Raji (cell line): ENCODE data around the gene CCDC97.

Source experiments
- POLR2A ChIP-seq: IDR thresholded peaks from 2 replicates; pipeline ENCODE4 v1.6.1; 2011; ENCODE audit warnings: low read depth, low read length, control low read depth; ENCODE audit not compliant: insufficient read depth

CCDC97 gene

DNA sequence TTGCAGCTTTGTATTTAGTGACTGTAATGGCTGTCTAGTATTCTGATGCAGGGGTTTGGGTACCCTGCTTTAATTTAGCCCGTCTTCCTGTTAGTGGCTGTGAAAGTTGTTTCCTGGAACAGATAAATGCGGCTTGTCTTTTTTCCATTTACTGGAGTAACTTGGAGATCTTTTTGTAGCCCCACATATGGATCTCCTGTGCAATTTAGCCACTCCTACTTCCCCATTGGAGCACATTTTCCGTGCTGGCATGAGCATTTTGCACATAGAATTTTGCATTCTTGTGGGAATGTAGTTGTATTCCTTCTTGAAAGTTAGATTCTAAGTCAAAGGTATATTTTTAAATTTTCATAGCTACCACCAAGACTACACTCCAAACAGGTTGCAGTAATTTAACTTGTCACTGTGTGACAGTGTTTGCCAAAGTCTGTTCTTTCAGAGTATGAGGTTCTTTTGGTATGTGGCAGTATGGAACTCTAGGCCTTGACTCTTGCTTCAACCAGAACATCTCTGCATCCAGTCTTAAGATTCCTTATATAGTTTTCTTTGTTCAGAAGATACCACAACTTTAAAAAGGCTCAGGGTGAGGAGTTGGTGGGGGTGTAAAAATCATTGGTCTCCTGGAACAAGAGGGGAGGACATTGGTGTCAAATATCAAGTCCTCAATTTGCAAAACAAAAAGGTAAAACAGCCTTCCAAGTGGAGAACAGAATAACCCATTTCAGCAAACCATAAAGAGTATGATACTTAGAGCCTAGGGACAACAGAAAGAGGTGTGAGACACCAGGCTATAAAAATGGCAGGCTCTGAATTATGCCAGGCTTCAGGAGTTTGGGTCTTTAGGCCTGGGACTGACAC, 21.1 kb upstream of the CCDC97 start:
- no peak for TF ChIP-seq POLR2A

DNA sequence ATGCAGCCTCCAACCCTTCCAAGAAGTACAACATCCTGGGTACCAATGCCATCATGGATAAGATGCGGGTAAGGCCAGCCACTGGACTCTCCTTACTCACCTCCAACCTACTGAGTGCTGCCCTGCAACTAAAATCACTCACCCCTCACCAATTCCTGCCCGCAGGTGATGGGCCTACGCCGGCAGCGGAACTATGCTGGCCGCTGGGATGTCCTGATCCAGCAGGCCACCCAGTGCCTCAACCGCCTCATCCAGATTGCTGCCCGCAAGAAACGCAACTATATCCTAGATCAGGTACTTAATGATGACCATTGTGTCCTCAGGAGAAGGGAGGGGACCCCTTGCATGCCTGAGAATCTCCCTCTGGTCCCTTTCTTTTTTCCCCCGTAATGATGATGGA, 15.6 kb upstream of the CCDC97 start:
- TF ChIP-seq POLR2A, result no peak

DNA sequence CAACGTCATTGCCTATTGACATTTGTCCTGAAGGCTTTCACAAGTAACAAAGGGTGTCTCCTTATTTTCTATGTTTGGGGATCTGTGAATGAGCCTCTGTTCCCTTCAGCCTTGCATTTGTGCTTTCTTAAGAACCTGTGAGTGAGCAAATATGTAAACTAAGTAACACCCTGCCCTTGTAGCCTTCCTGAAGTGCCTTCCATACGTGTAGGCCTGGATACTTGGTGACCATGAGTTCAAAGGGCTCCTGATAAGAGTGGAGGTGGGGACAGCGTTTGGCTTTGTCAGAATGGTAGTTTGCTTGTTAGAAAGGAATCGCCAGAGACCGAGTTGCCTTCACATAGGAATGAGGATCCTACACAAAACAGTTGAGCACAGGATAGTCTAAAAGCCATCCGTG, 14.5 kb upstream of the CCDC97 start:
- no peak for TF ChIP-seq POLR2A

DNA sequence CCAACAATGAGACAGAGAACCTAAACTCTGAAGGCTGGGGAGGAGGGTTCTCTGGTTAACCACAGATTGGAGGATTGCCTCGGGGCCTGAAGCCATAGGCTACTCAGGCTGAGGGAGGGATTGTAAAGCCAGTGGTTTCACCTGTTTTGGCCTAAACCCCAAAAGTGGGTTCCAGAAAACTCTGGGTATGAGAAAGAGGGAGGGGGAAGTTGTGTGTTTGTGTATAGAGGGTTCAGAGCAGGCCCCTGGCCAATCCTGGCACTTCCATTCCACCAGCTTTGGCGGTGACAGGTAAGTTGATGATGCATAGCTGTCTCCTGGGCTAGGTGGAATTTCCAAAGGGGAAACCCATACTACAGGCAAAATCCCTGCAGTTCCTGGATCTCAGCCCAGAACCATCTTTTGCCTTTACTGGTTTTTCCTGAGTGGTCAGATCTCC, 13.5 kb upstream of the CCDC97 start:
- no peak for TF ChIP-seq POLR2A

DNA sequence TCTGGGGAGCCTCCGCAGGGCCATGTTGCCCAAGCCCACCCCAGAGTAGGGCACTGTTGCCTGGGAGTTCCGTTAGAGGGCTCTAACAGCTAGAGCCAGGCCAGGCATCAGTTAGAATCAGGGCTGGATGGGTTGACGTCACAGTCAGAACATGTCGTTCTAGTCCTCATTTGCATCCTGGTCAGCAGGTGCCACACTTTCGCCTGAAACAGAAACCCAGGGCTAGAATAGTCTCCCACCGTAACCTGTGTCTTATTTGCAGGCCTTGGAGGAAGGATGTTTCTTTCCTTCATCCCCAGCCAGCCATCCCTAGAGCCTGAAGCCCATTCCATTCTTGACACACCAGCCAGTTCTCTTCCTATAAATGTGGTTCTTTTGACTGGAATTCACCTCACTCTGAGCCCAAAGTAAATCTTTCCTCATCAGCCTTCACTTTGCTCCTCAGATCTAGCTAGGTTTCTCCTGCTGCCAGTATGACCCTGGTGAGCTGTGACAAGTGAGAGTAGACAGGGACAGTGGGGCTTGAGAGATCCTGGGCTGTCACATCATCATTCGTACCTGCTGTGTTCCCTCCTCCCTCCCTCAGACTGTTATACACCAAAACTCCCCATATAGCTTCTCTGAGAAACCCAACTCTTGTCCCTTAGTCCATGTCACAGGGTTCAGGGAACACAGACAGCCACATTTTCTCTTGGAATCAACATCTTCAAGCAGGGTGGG, 12.2 kb upstream of the CCDC97 start:
- TF ChIP-seq POLR2A, result no peak

DNA sequence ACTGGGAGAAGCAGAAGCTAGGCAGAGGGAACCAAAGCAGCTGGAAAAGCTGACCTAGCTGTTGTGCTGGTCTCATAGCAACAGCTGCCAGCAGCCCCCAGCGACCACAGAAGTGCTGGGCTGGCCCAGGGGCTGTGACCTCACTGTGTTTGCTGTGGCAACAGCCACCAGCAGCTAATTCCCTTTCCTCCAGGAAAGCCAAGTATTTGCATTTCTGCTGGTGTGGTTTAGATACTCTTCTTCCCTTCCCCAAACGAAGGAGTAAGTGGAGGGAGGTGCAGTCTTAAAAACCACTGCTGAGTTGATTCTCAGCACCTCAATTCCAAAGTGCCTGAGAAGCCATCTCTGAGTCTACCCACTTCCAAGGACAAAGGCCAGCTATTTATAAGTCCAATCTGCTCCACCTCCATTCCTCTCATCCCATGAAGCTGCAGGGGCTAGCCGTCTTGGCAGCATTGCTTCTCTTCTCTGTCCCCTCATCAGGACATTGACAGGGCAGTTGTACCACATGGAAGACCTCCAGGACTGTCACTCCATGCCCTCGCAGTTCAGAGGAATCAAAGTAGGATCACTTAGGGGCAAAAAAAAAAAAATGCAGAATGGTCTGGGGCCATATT, 11.5 kb upstream of the CCDC97 start:
- no peak for TF ChIP-seq POLR2A

DNA sequence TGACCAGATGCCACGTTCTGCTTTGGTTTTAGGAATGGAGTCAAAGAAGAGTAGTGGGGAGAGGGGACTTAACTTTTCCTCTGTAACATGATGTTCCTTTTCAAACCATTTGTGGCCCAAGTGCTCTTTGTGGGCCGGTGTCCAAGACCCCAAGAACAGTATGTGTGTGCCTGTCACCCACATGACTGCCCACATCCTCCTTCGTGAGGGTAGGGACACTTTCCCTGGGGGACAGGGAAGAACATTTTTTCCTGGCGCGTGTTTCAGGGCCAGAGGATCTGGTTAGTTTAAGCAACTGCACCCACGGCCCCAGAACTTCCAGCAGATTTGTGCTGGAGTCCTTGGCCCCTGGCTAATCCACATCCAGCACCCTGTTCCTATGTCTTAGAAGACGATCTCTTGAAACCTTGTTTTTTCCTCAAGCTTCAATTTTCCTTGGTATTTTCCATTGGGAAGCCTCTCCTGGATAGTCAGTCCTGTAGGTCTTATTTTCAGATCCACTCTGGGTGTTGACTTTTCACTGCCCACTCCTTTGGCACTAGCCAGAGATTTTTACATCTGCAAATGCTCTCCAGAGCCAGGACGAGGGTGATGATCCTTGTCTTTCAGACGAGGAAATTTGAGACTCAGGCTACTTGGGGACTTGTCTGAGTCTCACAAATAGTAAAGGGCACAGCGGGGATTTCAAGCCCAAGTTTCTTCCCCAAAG, 10.8 kb upstream of the CCDC97 start:
- TF ChIP-seq POLR2A, result no peak

DNA sequence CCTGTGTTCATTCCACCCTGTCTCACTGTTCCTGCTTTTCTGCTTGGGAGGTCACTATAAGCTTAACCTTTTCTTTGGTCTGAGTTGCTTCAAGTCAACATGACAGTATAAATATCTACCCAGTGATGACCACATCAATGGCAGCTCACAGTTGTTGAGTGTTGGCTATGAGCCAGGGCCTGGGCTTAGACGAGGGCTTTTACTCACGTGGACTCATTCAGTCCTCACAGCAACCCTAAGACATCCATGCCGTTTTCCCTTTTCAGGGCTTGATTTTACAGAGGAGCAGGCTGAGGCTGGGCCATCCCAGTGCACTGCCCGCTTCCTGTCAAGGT, 10.2 kb upstream of the CCDC97 start:
- no peak for TF ChIP-seq POLR2A

DNA sequence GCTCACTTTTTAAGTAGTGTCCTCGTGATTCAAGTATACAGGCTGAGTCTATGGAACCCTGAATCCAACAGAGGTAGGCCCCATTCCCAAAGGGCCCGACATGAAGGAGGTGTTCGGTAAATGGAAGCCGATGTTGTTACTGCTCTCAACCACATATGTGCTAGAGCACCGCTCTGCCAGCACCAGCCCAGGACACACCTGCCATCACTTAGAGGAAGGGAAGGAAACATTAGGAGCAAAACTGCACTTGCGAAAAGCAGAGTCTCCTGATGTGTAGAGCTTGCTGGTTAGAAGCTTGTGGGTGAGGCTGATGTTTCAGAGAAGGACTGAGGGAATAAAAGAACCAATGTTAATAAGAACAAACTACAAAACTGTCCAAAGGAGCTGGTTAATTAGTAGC, 9.4 kb upstream of the CCDC97 start:
- TF ChIP-seq POLR2A, result no peak

DNA sequence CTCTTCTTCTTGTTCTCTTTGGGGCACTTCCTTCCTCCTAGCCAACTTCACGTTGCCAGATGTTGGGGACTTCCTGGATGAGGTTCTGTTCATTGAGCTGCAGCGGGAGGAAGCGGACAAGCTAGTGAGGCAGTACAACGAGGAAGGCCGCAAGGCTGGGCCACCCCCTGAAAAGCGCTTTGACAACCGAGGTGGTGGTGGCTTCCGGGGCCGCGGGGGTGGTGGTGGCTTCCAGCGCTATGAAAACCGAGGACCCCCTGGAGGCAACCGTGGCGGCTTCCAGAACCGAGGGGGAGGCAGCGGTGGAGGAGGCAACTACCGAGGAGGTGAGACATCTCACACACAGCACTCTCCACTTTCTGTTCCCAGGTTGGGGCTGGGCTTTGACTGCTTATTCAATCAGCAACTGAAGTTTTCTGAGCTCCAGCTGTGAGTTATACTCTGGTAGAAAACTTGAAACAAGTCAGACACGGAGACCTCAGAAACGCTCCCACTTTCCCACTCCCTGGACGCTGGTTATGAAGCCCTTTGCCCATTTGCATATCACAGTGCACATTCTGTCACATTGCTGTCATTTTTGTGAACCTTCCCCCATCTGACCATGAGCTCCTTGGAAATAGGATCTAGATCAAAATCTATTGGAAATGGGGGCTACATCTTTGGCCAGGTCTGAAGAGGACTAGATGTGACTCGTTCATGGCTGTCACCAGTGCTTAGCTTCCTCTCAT, 7.2 kb upstream of the CCDC97 start:
- TF ChIP-seq POLR2A, result no peak

DNA sequence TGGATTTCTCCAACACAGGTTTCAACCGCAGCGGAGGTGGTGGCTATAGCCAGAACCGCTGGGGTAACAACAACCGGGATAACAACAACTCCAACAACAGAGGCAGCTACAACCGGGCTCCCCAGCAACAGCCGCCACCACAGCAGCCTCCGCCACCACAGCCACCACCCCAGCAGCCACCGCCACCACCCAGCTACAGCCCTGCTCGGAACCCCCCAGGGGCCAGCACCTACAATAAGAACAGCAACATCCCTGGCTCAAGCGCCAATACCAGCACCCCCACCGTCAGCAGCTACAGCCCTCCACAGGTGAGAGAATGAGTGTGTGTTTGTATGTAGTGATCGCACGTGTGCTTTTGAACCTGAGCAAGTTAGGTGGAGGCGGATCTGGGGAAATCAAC, 6.0 kb upstream of the CCDC97 start:
- no peak for TF ChIP-seq POLR2A

DNA sequence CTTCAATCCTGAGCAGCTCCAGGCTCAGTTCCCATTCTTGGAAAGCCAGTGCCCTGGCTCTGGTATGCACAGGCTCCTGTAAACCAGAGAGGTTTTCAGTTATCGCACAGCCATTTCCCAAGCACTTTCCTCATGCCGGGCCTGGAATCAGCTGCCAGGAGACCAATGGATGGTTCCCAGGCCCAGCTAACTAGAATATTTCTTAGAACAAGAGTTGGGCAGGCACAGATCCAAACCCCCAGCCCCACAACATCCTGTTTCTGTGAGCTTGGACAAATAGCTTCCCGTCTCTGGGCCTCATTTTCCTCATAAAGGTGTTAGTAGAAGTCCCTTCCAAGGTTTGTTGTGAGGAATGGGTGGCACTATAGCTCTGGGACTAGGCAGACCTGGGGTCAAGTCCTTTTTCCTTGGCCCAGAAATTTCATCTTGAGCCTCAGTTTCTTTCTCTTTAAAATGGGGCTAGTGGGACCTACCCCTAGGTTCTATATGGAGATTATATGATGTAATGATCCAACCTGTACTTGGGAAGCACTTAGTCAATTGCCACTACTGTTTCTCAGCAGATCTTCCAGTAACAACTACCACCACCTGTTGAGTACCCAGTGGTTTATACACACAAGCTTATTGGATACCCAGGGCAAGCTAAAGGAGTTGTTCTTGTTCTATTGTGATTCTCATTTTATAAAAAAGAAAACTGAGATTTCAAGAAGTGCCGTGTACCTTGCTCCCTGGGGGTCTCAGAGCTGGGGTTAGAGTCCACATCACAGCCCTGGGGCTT, 5.1 kb upstream of the CCDC97 start:
- TF ChIP-seq POLR2A, result no peak

DNA sequence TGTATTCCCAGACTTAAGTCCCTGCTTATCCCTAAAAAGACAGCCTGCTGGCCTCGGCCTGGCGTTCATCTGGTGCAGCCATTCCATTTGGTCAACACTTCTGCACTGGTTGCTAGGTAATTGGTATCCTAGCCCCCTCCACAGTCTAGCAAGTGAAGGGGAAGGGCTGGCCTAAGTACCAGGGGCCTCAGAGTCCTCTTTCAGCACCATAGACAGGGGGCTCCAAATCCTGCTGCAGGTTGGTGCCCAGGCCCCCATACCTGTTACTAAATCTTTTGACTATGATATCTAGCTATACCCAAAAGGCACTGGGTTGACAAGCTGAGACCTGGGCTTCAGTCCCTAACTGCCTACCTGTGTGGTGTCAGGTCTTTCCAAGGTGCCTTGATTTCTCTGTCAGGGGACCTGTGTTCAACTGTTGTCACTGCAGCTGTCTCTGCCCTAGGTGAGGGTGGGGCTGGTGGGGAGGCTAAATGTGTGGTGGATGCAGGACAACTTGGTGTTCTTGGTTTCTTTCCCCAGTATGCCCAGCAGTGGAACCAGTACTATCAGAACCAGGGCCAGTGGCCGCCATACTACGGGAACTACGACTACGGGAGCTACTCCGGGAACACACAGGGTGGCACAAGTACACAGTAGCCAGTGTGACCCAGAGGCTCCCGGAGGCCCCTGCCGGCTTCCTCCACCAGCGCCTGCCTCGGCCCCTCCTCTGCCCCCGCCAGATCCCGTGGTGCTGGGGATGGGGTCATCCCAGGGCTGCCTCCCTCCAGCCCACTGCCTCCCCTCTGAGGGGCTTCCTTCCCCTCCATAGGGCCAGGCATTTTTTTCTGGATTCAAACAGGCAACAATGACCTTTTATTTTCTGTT, 3.8 kb upstream of the CCDC97 start:
- no peak for TF ChIP-seq POLR2A
